Uterus (tissue), 4 donors: Measurements from ENCODE around the gene AP1B1. TPM values are rescaled to one million over a fixed set of nuclear protein-coding genes. Genes with fewer than 3 reads are reported as not detected.

ENCODE experiments used
- DNase-seq, 2 donors: peaks; one replicate each; pipeline ENCODE4 v3.0.0-alpha.2; 2019 to 2020
- H3K27ac ChIP-seq, 2 donors: fragments of 200-600 bp; sonication (generic); 1 replicate in 1 of 2; 2 replicates in 1 of 2; pipeline ENCODE4 v1.5.1; 2016 to 2018
- H3K27me3 ChIP-seq, 2 donors: fragments of 200-600 bp; sonication (generic); one replicate each; pipeline ENCODE4 v1.5.1; 2018 to 2019; ENCODE audit warnings: control low read depth in 1 of 2
- H3K36me3 ChIP-seq, 2 donors: fragments of 200-600 bp; sonication (generic); one replicate each; pipeline ENCODE4 v1.5.1; 2019; ENCODE audit warnings: control low read depth in 1 of 2
- H3K4me1 ChIP-seq, 2 donors: fragments of 200-600 bp; sonication (generic); one replicate each; pipeline ENCODE4 v1.5.1; 2018 to 2019; ENCODE audit warnings: control low read depth in 1 of 2
- H3K4me3 ChIP-seq, 2 donors: fragments of 200-600 bp; sonication (generic); 1 replicate in 1 of 2; 2 replicates in 1 of 2; pipeline ENCODE4 v1.5.1; 2018 to 2019; ENCODE audit warnings: mild to moderate bottlenecking in 1 of 2
- H3K9me3 ChIP-seq, 2 donors: fragments of 200-600 bp; sonication (generic); one replicate each; pipeline ENCODE4 v1.5.1; 2019; ENCODE audit warnings: control low read depth in 1 of 2
- POLR2A ChIP-seq, 2 donors: fragments of 450-650 bp; IDR thresholded peaks; one replicate each; pipeline ENCODE4 v1.6.1; 2016; ENCODE audit warnings: antibody characterized with exemption in 2 of 2, mild to moderate bottlenecking in 1 of 2, moderate library complexity in 1 of 2
- intact Hi-C: fragments of 100-400 bp; cut with DNase I; formaldehyde crosslinking; loops from one replicate; pipeline ENCODE4 v1.15.1; 2023; ENCODE audit warnings: low total_unique reads
- total RNA-seq, 4 donors: library from RNA; depleted of rRNA in 3 of 4; stranded (reverse); fragments of >200 nt in 3 of 4; gene quantifications; one replicate each; pipeline versions ENCODE4 v1.1.0 to v1.2.4, GENCODE V29; 2014 to 2023
- TF ChIP-seq, protein P1 (sequence below), 4 experiments: fragments of 200-600 bp in 2 of 4; fragments of 450-650 bp in 2 of 4; sonication (generic) in 2 of 4; IDR thresholded peaks; one replicate each; pipeline ENCODE4 v1.5.1; 2016 to 2019; ENCODE audit warnings: antibody characterized with exemption in 4 of 4, mild to moderate bottlenecking in 2 of 4, moderate library complexity in 1 of 4
- donor health status: DM: yes; HTN: yes; CAD: no.

Gene AP1B1
- total RNA-seq, 4 donors from 2014 or later: 32.3 to 49.6 (median 36.6) TPM

DNA sequence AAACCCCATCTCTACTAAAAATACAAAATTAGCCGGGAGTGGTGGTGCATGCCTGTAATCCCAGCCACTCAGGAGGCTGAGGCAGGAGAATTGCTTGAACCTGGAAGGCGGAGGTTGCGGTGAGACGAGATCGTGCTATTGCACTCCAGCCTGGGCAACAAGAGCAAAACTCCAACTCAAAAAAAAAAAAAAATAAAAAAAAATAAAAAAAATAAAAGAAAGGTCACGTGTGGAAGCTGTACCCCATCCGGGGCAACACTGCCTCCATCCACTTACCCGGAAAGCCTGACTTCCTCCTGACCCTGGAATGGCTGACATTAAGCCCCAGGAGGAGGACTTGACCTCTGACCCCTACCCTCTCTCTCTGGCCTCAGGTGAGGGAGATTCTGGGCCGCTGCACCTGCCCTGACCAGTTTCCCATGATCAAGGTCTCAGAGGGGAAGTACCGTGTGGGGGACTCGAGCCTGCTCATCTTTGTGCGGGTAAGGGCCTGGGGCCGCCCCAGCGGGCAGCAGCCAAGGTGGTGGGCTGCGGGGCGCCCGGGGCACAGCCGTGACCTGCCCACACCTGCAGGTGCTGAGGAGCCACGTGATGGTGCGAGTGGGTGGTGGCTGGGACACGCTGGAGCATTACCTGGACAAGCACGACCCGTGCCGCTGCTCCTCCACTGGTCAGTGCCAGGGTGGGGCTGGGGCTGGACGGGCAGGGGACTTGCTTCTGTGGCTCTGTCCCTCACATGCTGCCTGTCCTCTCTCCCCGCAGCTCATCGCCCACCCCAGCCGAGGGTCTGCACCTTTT lies 78.1 kb downstream of the AP1B1 start:
- intact Hi-C loops: no loop called here
- DNase-seq: peak in 1 of 2 donors; percentile 54
- Histone ChIP-seq H3K4me1 (peaks cover 7 to 47% of the 10 kb centered on the region in 2 donors), H3K4me3 (no peak overlapping the region), H3K36me3 (no peaks in the 10 kb centered on the region), H3K27ac (peak overlapping the region; percentile 78 to 80), H3K27me3 (peaks cover 13 to 17% of the 10 kb centered on the region in 2 donors), H3K9me3 (no peaks in the 10 kb centered on the region)
- no peak for TF ChIP-seq POLR2A (IDR thresholded peaks at IDR 0.05)

DNA sequence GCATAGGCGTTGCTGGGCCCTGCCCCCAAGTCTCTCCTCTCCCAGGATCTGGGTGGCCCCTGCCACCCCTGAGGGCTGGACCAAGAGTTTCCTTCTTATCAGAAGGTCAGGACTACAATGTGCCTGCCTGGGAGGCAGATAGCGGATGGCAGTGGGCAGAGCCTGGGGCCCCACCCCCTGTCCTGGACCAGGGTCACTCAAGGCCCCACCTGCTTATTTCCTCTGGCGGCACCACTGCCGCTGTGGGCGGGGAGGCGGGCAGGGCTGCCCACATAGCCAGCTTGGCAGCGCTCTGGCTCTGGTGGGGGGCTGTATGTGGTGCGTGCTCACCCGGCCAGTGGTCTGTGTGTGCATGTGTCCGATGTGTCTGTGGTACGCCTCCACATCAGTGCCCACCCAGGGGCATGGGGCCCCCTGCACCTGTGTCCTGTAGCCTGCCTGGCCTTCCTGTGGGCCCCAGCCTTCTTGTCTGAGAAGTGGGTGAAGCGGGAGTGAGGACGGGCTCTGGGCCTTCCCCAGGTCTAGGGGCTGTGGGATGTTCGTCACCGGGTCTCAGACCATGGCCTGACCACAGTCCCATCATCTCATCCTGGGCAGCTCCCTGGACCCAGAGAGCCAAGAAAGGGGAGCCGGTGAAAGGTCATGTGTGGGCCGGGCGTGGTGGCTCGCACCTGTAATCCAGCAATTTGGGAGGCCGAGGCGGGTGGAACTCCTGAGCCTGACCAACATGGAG lies 78.9 kb downstream of the AP1B1 start:
- Histone ChIP-seq H3K4me1 (peaks cover 7 to 39% of the 10 kb centered on the region in 2 donors), H3K4me3 (no peak overlapping the region), H3K27ac (peak overlapping the region; percentile 78 to 80), H3K9me3 (no peaks in the 10 kb centered on the region), H3K36me3 (no peaks in the 10 kb centered on the region), H3K27me3 (peaks cover 8 to 9% of the 10 kb centered on the region in 2 donors)
- TF ChIP-seq, protein P1, sequence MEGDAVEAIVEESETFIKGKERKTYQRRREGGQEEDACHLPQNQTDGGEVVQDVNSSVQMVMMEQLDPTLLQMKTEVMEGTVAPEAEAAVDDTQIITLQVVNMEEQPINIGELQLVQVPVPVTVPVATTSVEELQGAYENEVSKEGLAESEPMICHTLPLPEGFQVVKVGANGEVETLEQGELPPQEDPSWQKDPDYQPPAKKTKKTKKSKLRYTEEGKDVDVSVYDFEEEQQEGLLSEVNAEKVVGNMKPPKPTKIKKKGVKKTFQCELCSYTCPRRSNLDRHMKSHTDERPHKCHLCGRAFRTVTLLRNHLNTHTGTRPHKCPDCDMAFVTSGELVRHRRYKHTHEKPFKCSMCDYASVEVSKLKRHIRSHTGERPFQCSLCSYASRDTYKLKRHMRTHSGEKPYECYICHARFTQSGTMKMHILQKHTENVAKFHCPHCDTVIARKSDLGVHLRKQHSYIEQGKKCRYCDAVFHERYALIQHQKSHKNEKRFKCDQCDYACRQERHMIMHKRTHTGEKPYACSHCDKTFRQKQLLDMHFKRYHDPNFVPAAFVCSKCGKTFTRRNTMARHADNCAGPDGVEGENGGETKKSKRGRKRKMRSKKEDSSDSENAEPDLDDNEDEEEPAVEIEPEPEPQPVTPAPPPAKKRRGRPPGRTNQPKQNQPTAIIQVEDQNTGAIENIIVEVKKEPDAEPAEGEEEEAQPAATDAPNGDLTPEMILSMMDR (IDR thresholded peaks at IDR 0.05): no peak
- no peak for TF ChIP-seq POLR2A (IDR thresholded peaks at IDR 0.05)
- intact Hi-C loops: no loop called here
- DNase-seq: peak in 1 of 2 donors; percentile 47

DNA sequence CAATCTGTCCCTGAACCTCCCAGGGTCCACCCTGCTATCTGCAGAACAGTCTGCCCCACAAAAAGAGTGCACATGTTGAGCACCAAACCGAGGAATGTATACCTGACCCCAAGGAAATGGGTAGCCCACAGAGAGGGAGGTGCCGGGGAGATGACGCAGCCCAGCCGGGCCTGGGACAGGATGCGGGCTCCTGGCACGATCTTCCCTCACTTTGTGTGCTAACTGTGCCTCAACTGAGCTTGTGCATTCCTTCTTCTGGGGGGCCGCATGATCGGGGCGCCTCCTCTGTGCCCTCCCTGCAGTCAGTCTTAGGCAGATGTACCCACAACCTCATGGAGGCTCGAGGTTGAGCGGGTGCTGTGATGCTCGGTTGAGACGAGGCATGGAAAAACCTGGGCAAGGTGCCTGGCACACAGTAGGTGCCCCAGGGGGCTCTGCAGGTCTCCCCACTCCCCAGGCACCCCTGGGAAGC lies 79.5 kb downstream of the AP1B1 start:
- H3K27ac ChIP-seq: peak overlapping the region; percentile 78 to 80
- H3K9me3 ChIP-seq: no peaks in the 10 kb centered on the region
- peaks cover 1 to 9% of the 10 kb centered on the region in 2 donors for H3K27me3 ChIP-seq
- intact Hi-C loops: no loop called here
- DNase-seq: no peak
- no peak overlapping the region for H3K4me3 ChIP-seq
- TF ChIP-seq, protein P1 (IDR thresholded peaks at IDR 0.05): no peak
- no peak for TF ChIP-seq POLR2A (IDR thresholded peaks at IDR 0.05)
- no peaks in the 10 kb centered on the region for H3K36me3 ChIP-seq
- H3K4me1 ChIP-seq: peaks cover 7 to 32% of the 10 kb centered on the region in 2 donors

DNA sequence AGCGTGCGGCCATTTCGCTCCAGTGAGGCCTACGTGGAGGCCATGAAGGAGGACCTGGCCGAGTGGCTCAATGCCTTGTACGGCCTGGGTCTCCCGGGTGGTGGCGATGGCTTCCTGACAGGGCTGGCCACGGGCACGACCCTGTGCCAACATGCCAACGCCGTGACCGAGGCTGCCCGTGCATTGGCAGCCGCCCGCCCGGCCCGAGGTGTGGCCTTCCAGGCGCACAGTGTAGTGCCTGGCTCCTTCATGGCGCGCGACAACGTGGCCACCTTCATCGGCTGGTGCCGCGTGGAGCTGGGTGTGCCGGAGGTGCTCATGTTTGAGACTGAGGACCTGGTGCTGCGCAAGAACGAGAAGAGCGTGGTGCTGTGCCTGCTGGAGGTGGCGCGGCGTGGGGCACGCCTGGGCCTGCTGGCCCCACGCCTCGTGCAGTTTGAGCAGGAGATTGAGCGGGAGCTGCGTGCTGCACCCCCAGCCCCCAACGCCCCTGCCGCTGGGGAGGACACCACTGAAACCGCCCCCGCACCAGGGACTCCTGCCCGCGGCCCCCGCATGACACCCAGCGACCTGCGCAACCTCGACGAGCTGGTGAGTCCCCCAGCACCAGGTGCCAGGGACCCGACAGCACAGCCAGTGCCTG lies 80.1 kb downstream of the AP1B1 start:
- H3K9me3 ChIP-seq: no peaks in the 10 kb centered on the region
- no peaks in the 10 kb centered on the region for H3K36me3 ChIP-seq
- peak overlapping the region in 1 of 2 donors; percentile 87 for H3K4me3 ChIP-seq
- H3K4me1 ChIP-seq: peaks cover 7 to 29% of the 10 kb centered on the region in 2 donors
- TF ChIP-seq POLR2A (IDR thresholded peaks at IDR 0.05): no peak
- TF ChIP-seq, protein P1 (IDR thresholded peaks at IDR 0.05): no peak
- DNase-seq: no peak
- peaks cover 0 to 4% of the 10 kb centered on the region in 2 donors for H3K27me3 ChIP-seq
- peak overlapping the region; percentile 78 to 80 for H3K27ac ChIP-seq
- intact Hi-C loops: no loop called here

DNA sequence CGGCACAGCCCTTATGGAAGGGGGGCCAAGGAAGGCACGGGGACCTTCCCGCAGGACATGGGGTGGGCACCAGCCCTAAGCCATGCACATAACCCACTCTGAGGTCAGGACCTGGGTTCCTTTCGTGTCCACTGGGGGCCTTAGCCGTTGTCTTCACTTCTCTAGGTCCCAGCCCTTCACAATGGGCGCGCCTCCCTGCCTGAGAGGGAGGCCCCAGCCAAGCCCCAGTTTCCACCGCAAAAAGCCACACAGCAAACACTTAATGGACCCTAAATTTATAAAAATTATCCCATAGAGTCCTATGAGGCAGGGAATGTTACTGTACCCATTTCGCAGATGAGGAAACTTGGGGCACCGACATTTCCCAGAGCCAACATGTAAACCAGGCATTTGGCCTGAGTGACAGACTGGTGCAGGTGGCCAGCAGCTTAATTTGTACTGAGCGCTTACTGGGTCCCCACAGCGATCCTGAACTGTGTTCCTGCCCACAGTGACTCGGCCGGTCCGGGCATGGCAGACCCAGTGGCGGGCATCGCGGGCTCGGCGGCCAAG lies 80.7 kb downstream of the AP1B1 start:
- DNase-seq: no peak
- H3K4me1 ChIP-seq: peaks cover 7 to 27% of the 10 kb centered on the region in 2 donors
- intact Hi-C loops: no loop called here

More for the DNA sequence above, 80.7 kb downstream of the AP1B1 start:
- H3K9me3 ChIP-seq: no peaks in the 10 kb centered on the region
- H3K36me3 ChIP-seq: no peaks in the 10 kb centered on the region
- peak overlapping the region; percentile 77 to 87 for H3K4me3 ChIP-seq
- H3K27me3 ChIP-seq: no peaks in the 10 kb centered on the region
- H3K27ac ChIP-seq: peak overlapping the region; percentile 78 to 80
- TF ChIP-seq POLR2A (IDR thresholded peaks at IDR 0.05): no peak
- TF ChIP-seq, protein P1 (IDR thresholded peaks at IDR 0.05): no peak
